Stimulated activated CD4-positive, alpha-beta T cell treated with anti-CD3 and anti-CD28 coated beads, Interleukin-2, amount 100 ng/mL, for 48 hours (primary cell): ENCODE data around the gene BTN1A1.
"Not testable (repeated sequence)": the region's sequence is repeated elsewhere in the genome, so short reads cannot be mapped to it uniquely, and the experiment has no call there.

Experiments
- DNase-seq, 2 donors: peaks; one replicate each; pipeline ENCODE4 v3.0.0-alpha.2; 2020

The BTN1A1 gene

GRCh38 chr6:26541579-26541978 is 41.5 kb downstream of the BTN1A1 start:
- no peak for DNase-seq

- DNase-seq = no peak
Measured at GRCh38 chr6:26543953-26544352, 43.9 kb downstream of the BTN1A1 start.

- DNase-seq = no peak
Measured at GRCh38 chr6:26544473-26544872, 44.4 kb downstream of the BTN1A1 start.

GRCh38 chr6:26545627-26546026 is 45.5 kb downstream of the BTN1A1 start:
- no peak for DNase-seq

- DNase-seq = not testable (repeated sequence)
Measured at GRCh38 chr6:26547363-26547762, 47.3 kb downstream of the BTN1A1 start.

- DNase-seq = peak in 1 of 2 donors; percentile 47
Measured at GRCh38 chr6:26550250-26550993, 50.3 kb downstream of the BTN1A1 start.

- no peak for DNase-seq
Measured at GRCh38 chr6:26552205-26552604, 52.1 kb downstream of the BTN1A1 start.

GRCh38 chr6:26552640-26553188 is 52.6 kb downstream of the BTN1A1 start:
- no peak for DNase-seq

GRCh38 chr6:26553264-26553634 is 53.1 kb downstream of the BTN1A1 start:
- DNase-seq = peak; percentile 84 to 87

- DNase-seq = peak; percentile 83 to 84
Measured at GRCh38 chr6:26553635-26554446, 53.7 kb downstream of the BTN1A1 start.

- no peak for DNase-seq
Measured at GRCh38 chr6:26554447-26554696, 54.3 kb downstream of the BTN1A1 start.

GRCh38 chr6:26554697-26555504 is 54.8 kb downstream of the BTN1A1 start:
- peak; percentile 65 to 66 for DNase-seq

GRCh38 chr6:26555505-26556262 is 55.6 kb downstream of the BTN1A1 start:
- DNase-seq = no peak

GRCh38 chr6:26556263-26557070 is 56.4 kb downstream of the BTN1A1 start:
- DNase-seq = peak in 1 of 2 donors; percentile 59
